ENCODE results near the gene FGF3. TPM values are rescaled to one million over a fixed set of nuclear protein-coding genes. Genes with fewer than 3 reads are reported as not detected.

Gene FGF3
- polyA plus RNA-seq (2013, experiment 1 of 2; ENCODE audit: insufficient read length) = not detected
- polyA plus RNA-seq (2013, experiment 2 of 2; ENCODE audit: insufficient read length) = not detected

DNA sequence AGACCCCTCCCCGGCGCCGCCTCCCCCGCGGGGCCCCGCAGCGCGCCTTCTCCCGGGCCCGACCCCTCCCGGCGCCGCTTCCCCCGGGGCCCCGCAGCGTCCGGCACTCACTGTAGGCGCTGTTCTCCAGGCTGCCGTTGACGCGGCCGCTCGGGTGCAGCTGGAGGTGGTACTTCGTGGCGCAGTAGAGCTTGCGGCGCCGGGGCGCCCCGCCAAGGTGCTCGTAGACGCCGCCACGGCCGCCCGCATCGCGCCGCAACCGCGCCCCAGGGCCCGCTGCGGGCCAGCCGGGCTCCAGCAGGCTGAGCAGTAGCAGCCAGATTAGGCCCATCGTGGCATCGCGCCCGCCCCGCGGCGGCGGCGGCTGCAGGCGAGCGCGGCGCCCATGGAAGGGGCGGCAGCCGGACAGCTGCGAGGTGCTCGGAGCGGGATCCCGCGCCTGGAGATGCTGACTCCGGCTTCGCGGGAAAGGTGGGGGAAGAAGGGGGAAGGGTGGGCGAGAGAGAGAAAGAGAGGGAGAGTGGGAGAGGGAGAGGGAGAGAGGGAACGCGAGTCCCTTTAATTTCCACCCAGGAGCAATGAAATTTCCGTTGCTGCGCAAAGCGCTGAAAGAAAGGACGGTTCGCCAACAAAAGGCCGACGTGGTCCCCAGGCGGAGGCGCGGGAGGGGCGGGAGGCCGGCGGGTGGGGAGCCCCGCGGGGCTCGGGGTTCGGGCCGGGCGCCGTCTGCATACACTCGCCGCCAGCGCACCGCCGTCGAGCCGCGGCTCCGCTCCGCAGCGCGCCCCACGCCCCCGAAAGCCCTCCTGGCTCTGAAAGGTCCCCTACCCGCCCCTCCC is at the start of gene FGF3:
Gene FGF3 (minus strand): TSS at position 814 of the 839 bp plus-strand sequence. CDS start 483 bp downstream, at position 331.
- no peak for DNase-seq

DNA sequence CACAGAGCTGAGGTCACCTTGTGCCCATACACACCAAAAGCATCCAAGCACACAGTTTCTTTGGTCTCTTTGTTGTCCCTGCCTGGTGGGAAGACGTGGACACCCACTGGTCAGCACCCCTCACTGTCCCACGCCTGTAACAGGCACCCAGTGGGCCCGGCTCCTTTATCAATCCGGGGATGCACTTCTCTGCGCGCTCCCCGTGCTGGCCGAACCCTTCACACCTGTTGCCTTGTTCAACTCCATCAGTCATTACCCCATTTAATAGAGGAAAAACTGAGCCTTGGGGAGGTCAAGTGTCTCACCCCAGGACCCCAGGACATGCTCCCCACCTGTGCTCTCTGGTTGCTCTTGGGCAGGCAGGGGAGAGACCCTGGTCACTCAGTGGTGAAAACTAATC is 49.7 kb upstream of the FGF3 start:
- DNase-seq = no peak

- no peak for DNase-seq
These were observed 49.0 kb upstream of the FGF3 start for GRCh38 chr11:69868006-69868810.

- DNase-seq = peak; percentile 10
These were observed 48.1 kb upstream of the FGF3 start for GRCh38 chr11:69867076-69868005.

DNA sequence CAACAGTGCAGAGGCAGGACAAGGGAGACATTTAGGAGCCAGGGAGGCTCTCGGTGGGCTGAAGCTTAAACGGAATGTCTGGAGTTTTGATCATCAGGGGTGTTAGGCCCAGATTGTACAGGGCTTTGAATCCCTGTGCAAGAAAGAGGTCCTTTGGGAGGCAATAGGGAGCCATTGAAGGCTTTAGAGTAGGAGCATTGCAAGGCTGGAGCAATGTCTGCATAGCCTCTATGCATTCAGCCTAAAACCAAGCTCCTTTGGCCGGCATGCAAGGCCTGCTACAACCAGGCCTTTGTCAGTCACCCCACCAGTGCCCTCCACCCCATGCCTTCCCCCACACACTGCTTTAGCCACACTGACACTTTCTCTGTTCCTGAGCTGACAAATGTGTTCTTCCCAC is 47.4 kb upstream of the FGF3 start:
- no peak for DNase-seq

DNA sequence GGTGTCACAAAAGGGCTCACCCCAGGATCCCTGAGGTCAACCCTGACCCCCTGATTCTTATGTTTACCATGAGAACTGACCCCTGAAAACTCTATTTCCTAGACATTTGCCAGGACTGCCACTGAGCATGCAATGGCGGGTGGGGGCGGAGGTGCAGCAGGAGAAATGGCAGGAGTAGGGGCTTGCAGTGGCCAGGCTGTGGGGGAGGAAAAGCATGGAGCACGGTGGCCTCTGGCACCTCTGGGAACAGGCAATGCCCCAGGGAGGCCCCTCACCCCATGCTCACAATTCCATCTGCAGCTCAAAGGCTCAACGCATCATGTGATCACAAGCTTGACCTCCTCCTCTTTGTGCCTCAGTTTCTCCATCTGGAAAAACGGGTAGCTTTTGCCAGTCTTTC is 46.5 kb upstream of the FGF3 start:
- DNase-seq = no peak

- no peak for DNase-seq
These were observed 45.8 kb upstream of the FGF3 start for GRCh38 chr11:69864686-69865661.

GRCh38 chr11:69863544-69864200 is 44.5 kb upstream of the FGF3 start:
- DNase-seq = no peak

DNA sequence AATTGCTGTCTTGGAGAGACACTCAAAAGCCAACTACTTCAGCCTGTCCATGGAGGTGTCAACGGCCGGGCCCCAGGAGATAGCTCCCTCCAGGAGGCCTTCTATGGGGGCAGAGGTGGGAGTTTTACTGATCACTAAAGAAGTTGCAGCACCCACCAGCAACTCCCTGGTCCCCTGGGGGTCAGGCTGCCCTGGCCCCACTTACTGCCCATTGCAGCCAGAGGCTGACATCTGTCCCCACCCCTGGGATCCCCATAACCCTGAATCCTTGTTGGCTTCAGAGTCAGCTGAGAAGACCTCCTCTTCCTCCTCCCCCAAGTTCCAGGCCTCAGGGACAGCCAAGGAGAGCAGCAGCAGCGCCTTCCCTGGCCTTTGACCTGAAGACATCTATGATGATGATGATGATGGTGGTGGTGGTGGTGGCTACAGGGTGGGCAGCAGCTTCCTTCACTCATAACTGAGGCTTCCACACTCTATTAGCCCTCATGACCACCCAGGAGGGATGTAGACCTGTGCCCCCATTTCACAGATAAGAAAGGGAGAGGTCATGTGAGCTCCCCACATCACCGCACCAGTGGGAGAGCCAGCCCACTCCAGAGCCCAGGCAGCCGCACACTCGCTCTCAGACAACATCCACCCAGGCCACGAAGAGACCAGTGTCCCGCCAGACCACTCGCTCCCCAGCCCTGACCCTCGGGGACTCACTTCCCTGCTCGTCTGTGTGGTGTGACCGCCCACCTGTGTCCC is 43.8 kb upstream of the FGF3 start:
- DNase-seq = no peak

- DNase-seq = no peak
These were observed 43.1 kb upstream of the FGF3 start for GRCh38 chr11:69862331-69862771.

GRCh38 chr11:69861901-69862300 is 42.7 kb upstream of the FGF3 start:
- no peak for DNase-seq

GRCh38 chr11:69860796-69861445 is 41.7 kb upstream of the FGF3 start:
- no peak for DNase-seq

- no peak for DNase-seq
These were observed 41.0 kb upstream of the FGF3 start for GRCh38 chr11:69860244-69860643.

DNA sequence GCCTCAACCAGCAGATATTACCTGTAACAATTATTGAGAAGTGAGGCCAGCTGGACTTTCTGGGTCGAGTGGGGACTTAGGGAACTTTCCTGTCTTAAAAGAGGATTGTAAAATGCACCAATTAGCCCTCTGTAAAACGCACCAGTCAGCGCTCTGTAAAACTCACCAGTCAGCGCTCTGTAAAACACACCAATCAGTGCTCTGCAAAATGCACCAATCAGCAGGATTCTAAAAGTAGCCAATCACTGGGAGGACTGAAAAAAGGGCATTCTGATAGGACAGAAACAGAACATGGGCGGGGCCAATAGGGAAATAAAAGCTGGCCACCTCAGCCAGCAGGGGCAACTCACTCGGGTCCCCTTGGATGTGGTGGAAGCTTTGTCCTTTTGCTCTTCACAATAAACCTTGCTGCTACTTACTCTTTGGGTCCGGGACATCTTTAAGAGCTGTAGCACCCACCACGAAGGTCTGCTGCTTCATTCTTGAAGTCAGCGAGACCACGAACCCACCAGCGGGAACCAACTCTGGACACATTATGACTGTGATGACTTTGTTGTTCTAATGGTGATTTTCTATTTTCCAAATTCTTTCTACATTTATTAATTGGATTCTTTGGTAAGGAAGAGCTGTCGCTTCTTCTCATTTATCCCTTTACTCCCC is 40.2 kb upstream of the FGF3 start:
- no peak for DNase-seq

DNA sequence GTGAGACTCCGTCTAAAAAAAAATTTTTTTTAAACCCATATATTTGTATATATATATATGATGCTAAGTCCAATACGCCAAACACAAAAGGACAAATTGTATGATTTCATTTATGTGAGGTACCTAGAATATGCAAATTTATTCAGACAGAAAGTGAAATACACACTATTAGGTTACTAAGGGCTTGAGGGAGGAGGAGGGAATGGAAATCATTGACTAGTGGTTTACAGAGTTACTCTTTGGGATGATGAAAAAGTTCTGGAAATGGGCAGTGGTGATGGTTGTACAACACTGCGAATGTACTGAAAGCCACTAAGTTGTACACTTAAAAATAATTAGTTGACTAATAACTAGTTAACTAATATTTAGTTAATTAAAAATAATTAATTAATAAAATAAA is 36.2 kb upstream of the FGF3 start:
- DNase-seq = no peak

DNA sequence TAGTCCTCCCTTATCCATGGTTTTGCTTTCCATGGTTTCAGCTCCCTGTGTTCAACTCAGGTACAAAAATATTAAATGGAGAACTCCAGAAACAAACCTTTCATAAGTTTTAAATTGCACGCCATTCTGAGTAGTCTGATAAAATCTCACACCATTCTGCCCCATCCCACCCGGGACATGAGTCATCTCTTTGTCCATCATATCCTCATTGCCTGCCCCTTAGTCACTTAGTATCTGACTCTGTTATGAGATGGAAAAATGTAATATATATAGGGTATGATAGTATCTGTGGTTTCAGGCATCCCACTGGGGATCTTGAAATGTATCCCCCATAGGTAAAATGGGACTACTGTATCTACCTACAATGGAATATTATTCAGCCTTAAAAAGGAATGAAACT is 35.5 kb upstream of the FGF3 start:
- peak; percentile 86 for DNase-seq

GRCh38 chr11:69852056-69852455 is 32.8 kb upstream of the FGF3 start:
- DNase-seq = no peak

DNA sequence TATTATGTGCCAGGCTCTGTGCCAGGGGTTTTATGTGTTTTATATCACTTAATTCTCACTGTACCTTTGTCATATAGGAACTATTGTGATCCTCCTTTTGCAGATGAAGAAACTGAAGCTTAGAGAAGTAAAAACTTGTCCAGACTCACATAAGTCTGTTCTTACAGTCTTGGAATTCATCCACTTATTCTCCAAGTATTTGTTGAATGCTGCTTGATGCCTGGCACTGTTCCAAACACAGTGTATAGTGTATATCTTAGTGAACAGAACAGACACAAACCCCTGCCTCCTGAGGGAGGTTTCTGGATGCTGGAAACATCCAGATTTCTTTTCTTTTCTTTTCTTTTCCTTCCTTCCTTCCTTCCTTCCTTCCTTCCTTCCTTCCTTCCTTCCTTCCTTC is 29.0 kb upstream of the FGF3 start:
- DNase-seq = peak; percentile 62

GRCh38 chr11:69844396-69844795 is 25.2 kb upstream of the FGF3 start:
- DNase-seq = no peak

All from fibroblast of skin of back (primary cell).